Measurements from ENCODE around the gene ADGRL1.
A peak's percentile ranks its signal among the peaks of the same experiment; 100 is the strongest.
"Not testable (repeated sequence)": the region's sequence is repeated elsewhere in the genome, so short reads cannot be mapped to it uniquely, and the experiment has no call there.

The ADGRL1 gene

DNA sequence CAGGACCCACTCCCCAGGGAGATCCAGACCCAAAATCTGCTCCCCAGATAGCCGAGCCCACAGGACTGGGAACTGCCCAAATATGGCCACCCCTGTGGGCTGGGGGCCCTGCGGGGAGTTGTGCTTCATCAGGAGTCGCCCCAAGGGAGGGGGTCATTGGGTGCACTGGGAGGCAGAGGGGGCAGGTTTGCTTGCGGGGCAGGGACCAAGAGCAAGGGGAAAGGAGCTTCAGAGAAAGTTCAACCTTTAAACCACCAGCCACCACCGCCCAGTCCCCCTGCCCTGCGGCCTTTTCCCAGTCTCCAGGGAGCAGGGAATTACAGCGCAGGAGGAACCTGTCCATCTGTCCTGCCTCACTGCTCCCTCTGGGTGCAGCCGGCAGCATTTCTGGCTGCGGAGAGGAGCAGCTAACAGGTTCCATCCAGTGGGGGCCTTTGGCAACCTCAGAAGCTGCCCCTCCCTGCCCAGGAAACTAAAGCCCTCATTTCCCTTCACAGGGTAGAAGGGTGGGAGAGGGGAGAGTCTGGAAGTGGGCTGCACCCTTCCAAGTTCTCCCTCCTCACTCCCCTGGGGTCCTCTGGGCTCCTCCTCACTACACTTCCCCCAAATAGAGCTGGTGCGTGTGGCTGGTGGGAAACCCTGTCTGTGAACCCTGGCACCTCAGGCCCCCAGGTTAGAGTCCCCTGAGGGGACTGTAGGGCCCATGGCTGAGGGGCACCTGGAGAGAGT, 55.8 kb downstream of the ADGRL1 start:
- no peak for DNase-seq (ENCODE audit: low read depth, low spot score)
- H3K4me1 ChIP-seq (ENCODE audit: insufficient read depth, insufficient read length), result peaks cover 27% of the 10 kb centered on the region
- no peaks in the 10 kb centered on the region for H3K9me3 ChIP-seq (ENCODE audit: insufficient read depth, low read length)
- H3K27me3 ChIP-seq (ENCODE audit: insufficient read depth, insufficient read length), result no peaks in the 10 kb centered on the region
- peaks cover 38% of the 10 kb centered on the region for H3K36me3 ChIP-seq (ENCODE audit: insufficient read depth, insufficient read length, low read length)
- TF ChIP-seq YY1 (IDR thresholded peaks at IDR 0.05; ENCODE audit: insufficient read depth, insufficient read length) (no peak), ZNF274 (IDR thresholded peaks at IDR 0.05; ENCODE audit: low read depth, low read length) (no peak), SUZ12 (IDR thresholded peaks at IDR 0.05; ENCODE audit: extremely low read depth, insufficient read depth, insufficient read length) (no peak)
- H3K9ac ChIP-seq (ENCODE audit: insufficient read length, low read depth), result peak overlapping the region; percentile 63
- H3K4me3 ChIP-seq (ENCODE audit: insufficient read length, low read depth), result no peak overlapping the region

DNA sequence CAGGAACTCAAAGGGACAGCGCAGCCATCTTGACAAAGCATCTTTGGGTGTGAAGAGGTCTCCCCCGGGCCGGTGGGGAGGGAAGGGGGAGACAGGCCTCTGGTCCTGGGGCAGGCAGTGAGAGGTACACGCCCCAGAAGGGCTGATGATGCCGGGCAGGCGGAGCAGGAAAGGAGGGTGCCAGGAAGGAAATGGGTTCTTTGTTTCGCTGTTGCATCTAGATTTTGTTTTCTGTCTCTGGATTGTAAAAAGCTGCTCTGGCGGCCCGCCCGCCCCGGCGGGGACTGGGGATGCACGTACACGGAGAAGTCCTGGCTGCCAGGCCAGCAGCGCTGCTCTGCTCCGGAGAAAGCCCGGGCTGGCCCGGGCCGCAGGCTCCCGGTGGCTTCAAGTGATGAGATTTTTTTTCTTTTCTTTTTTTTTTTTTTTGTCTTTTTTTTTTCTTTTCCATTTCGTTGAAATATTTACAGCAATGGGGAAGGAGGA, 56.4 kb downstream of the ADGRL1 start:
- Histone ChIP-seq H3K27me3 (ENCODE audit: insufficient read depth, insufficient read length) (no peaks in the 10 kb centered on the region), H3K9me3 (ENCODE audit: insufficient read depth, low read length) (no peaks in the 10 kb centered on the region), H3K4me3 (ENCODE audit: insufficient read length, low read depth) (no peak overlapping the region), H3K4me1 (ENCODE audit: insufficient read depth, insufficient read length) (peaks cover 27% of the 10 kb centered on the region), H3K9ac (ENCODE audit: insufficient read length, low read depth) (no peak overlapping the region), H3K36me3 (ENCODE audit: insufficient read depth, insufficient read length, low read length) (peaks cover 33% of the 10 kb centered on the region)
- TF ChIP-seq YY1 (IDR thresholded peaks at IDR 0.05; ENCODE audit: insufficient read depth, insufficient read length), result no peak
- DNase-seq (ENCODE audit: low read depth, low spot score), result no peak

DNA sequence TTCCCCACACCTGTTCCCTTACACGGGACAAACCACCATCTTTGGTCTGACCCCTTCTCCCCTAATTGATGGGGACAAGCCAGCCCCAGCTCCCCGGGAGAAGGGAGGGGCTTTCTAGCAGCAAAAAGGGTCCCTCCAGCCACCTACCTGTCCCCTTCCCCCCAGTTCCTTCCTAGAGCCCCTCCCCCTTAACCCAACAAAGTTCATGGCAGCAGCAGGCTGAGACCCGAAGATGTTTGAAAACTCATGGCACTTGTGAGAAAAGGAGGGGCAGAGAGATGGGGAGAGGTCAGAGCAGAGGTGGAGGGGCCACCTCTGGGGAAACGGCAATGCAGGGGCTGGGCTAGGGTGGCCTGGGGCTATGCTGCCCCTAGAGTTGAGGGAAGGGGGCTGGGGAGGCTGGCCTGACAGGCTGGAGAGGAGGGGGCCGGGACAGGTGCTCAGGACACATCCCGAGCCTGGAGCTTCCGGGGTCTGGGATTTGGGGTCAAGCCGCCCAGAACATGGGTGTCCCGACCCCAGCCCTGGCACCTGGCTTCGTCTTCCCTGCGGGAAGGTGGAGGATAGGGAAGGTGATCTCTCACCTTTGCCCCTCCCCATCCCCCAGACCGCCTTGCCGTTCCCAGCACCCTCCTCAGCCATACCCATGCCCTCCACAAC, 57.1 kb downstream of the ADGRL1 start:
- no peak for TF ChIP-seq ZNF274 (IDR thresholded peaks at IDR 0.05; ENCODE audit: low read depth, low read length)
- TF ChIP-seq SUZ12 (IDR thresholded peaks at IDR 0.05; ENCODE audit: extremely low read depth, insufficient read depth, insufficient read length), result no peak
- TF ChIP-seq YY1 (IDR thresholded peaks at IDR 0.05; ENCODE audit: insufficient read depth, insufficient read length), result no peak
- peaks cover 27% of the 10 kb centered on the region for H3K4me1 ChIP-seq (ENCODE audit: insufficient read depth, insufficient read length)

DNA sequence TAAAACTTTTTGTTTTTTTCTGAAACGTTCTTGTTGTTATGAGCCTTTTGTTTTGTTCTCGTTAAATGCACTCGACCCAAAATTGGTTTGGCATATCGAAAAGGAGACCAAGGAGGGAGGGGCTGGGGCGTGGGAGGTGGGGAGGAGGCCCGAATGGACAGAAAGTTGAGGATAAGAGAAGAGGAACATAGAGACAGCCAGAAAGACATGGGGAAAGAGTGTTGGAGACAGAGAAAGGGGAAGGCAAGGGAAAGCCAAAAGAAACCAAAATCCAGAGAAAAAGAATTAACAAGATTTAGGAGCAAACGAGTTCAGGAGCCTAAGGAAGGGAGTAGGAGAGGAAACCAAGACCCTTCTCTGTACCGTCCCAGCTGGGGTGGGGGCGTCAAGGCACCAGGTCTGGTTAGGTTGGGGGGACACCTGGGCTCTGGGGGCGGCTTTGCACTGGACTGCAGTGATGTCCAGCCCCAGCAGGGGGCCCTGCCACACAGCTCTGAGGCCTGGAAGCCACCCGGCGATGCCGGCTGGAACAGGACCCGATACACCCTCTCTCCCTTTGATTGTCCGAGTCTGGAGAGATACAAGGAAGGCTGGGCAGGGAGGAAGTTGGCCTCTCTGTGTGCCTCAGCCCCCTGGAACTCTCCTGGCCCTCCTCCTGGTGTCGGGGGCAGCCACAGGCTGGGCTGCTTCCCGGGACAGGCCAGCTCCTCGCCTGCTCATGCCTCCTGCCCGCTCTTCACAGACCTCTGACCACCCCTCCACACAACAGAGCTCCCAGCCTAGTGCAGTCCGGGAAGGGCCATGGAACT, 58.0 kb downstream of the ADGRL1 start:
- no peak overlapping the region for H3K4me3 ChIP-seq (ENCODE audit: insufficient read length, low read depth)
- DNase-seq (ENCODE audit: low read depth, low spot score), result peak; percentile 28
- H3K9me3 ChIP-seq (ENCODE audit: insufficient read depth, low read length), result no peaks in the 10 kb centered on the region
- H3K4me1 ChIP-seq (ENCODE audit: insufficient read depth, insufficient read length), result peaks cover 27% of the 10 kb centered on the region
- no peaks in the 10 kb centered on the region for H3K27me3 ChIP-seq (ENCODE audit: insufficient read depth, insufficient read length)
- H3K36me3 ChIP-seq (ENCODE audit: insufficient read depth, insufficient read length, low read length), result peaks cover 27% of the 10 kb centered on the region
- peak overlapping the region; percentile 58 for H3K9ac ChIP-seq (ENCODE audit: insufficient read length, low read depth)
- TF ChIP-seq YY1 (IDR thresholded peaks at IDR 0.05; ENCODE audit: insufficient read depth, insufficient read length), result no peak
- TF ChIP-seq SUZ12 (IDR thresholded peaks at IDR 0.05; ENCODE audit: extremely low read depth, insufficient read depth, insufficient read length), result no peak
- TF ChIP-seq ZNF274 (IDR thresholded peaks at IDR 0.05; ENCODE audit: low read depth, low read length), result no peak

More for the DNA sequence above, 57.1 kb downstream of the ADGRL1 start:
- no peak for DNase-seq (ENCODE audit: low read depth, low spot score)
- Histone ChIP-seq H3K4me3 (ENCODE audit: insufficient read length, low read depth) (no peak overlapping the region), H3K9me3 (ENCODE audit: insufficient read depth, low read length) (no peaks in the 10 kb centered on the region), H3K36me3 (ENCODE audit: insufficient read depth, insufficient read length, low read length) (peaks cover 30% of the 10 kb centered on the region), H3K27me3 (ENCODE audit: insufficient read depth, insufficient read length) (no peaks in the 10 kb centered on the region), H3K9ac (ENCODE audit: insufficient read length, low read depth) (no peak overlapping the region)

DNA sequence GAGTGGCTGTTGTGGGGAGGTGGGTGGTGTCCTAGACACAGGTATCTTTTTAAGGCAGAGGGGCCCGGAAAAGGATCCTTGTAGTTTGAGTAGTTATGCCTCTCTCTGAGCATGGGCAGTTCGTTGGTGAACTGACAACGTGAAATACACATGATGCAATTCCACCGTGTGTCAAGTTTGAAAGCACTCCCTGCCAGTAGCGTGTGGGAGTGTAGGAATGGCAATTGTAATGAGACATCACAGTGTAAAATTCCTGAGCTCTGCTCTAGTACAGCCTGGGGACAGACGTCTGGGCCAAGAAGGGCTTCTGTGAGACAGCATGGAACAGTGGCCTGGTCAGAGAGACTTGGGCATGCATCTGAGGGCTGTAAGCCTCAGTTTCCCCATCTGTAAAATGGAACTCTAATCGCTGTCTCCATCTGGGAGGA, 59.2 kb downstream of the ADGRL1 start:
- no peak overlapping the region for H3K4me3 ChIP-seq (ENCODE audit: insufficient read length, low read depth)
- no peak for TF ChIP-seq YY1 (IDR thresholded peaks at IDR 0.05; ENCODE audit: insufficient read depth, insufficient read length)
- TF ChIP-seq SUZ12 (IDR thresholded peaks at IDR 0.05; ENCODE audit: extremely low read depth, insufficient read depth, insufficient read length), result no peak
- no peak for TF ChIP-seq ZNF274 (IDR thresholded peaks at IDR 0.05; ENCODE audit: low read depth, low read length)
- no peaks in the 10 kb centered on the region for H3K27me3 ChIP-seq (ENCODE audit: insufficient read depth, insufficient read length)
- DNase-seq (ENCODE audit: low read depth, low spot score), result no peak
- no peaks in the 10 kb centered on the region for H3K9me3 ChIP-seq (ENCODE audit: insufficient read depth, low read length)
- no peak overlapping the region for H3K9ac ChIP-seq (ENCODE audit: insufficient read length, low read depth)
- H3K4me1 ChIP-seq (ENCODE audit: insufficient read depth, insufficient read length), result peaks cover 24% of the 10 kb centered on the region
- peaks cover 15% of the 10 kb centered on the region for H3K36me3 ChIP-seq (ENCODE audit: insufficient read depth, insufficient read length, low read length)

DNA sequence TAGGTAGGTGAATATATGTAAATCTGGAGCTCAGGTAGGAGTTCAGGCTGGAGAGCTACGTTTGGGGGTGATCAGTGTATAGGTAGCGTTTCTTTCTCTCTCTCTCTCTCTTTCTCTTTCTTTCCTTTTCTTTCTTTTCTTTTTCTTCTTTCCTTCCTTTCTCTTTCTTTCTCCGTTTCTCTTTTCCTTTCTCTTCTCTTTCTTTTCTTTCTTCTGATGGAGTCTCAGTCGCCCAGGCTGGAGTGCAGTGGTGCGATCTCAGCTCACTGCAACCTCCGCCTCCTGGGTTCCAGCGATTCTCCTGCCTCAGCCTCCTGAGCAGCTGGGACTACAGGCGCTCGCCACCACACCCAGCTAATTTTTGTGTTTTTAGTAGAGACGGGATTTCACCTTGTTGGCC, 59.8 kb downstream of the ADGRL1 start:
- H3K4me1 ChIP-seq (ENCODE audit: insufficient read depth, insufficient read length), result peaks cover 24% of the 10 kb centered on the region
- not testable (repeated sequence) for H3K9ac ChIP-seq (ENCODE audit: insufficient read length, low read depth); DNase-seq (ENCODE audit: low read depth, low spot score); H3K4me3 ChIP-seq (ENCODE audit: insufficient read length, low read depth); H3K9me3 ChIP-seq (ENCODE audit: insufficient read depth, low read length); H3K27me3 ChIP-seq (ENCODE audit: insufficient read depth, insufficient read length); H3K36me3 ChIP-seq (ENCODE audit: insufficient read depth, insufficient read length, low read length)

DNA sequence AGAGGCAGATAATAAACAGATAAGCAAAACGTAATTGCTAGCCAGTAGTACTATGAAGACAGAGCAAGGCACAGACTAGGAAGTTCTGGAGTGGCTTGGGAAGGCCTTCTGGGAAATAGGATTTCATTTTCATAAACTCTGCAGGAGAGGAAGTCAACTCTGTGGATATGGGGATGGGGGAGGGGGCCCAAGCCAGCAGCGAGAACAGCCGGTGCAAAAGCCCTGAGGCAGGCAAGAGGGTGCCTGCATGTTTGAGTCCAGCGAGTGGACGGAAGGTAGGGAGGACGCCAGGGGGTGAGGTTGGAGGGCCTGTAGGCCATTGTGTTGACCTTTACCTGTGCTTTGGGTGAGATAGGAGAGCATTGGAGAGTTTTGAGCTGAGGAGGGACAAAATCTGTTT, 60.6 kb downstream of the ADGRL1 start:
- Histone ChIP-seq H3K4me1 (ENCODE audit: insufficient read depth, insufficient read length) (peaks cover 20% of the 10 kb centered on the region), H3K27me3 (ENCODE audit: insufficient read depth, insufficient read length) (no peaks in the 10 kb centered on the region), H3K4me3 (ENCODE audit: insufficient read length, low read depth) (no peak overlapping the region), H3K9me3 (ENCODE audit: insufficient read depth, low read length) (no peaks in the 10 kb centered on the region), H3K9ac (ENCODE audit: insufficient read length, low read depth) (no peak overlapping the region), H3K36me3 (ENCODE audit: insufficient read depth, insufficient read length, low read length) (peaks cover 2% of the 10 kb centered on the region)
- no peak for DNase-seq (ENCODE audit: low read depth, low spot score)
- no peak for TF ChIP-seq ZNF274 (IDR thresholded peaks at IDR 0.05; ENCODE audit: low read depth, low read length)
- no peak for TF ChIP-seq SUZ12 (IDR thresholded peaks at IDR 0.05; ENCODE audit: extremely low read depth, insufficient read depth, insufficient read length)
- no peak for TF ChIP-seq YY1 (IDR thresholded peaks at IDR 0.05; ENCODE audit: insufficient read depth, insufficient read length)

Measured in NT2/D1 (cell line).